NCI-H2171 (cell line): ENCODE data around the gene CD14.
"Not testable (repeated sequence)": the region's sequence is repeated elsewhere in the genome, so short reads cannot be mapped to it uniquely, and the experiment has no call there.

Source experiments
- DNase-seq: peaks from one replicate; lab custom pipeline; 2025; lab: John Stamatoyannopoulos, UW

Gene CD14

GRCh38 chr5:140595538-140596300, 37.3 kb downstream of the CD14 start:
- DNase-seq = peak; percentile 8

GRCh38 chr5:140594169-140594568, 38.8 kb downstream of the CD14 start:
- DNase-seq = no peak

GRCh38 chr5:140593070-140593469, 39.9 kb downstream of the CD14 start:
- not testable (repeated sequence) for DNase-seq

- no peak for DNase-seq
These were observed 41.1 kb downstream of the CD14 start for GRCh38 chr5:140591747-140592372.

- DNase-seq = no peak
These were observed 42.1 kb downstream of the CD14 start for GRCh38 chr5:140590861-140591260.

GRCh38 chr5:140588311-140589070, 44.5 kb downstream of the CD14 start:
- DNase-seq = no peak

- DNase-seq = no peak
These were observed 45.5 kb downstream of the CD14 start for GRCh38 chr5:140587495-140587894.
